HG03442 (cell line): Measurements from ENCODE around the gene MPND.

Source experiments
- ATAC-seq: cut with Tn5 transposase; IDR thresholded peaks from one replicate; pipeline ENCODE4 v1.9.1; 2021; ENCODE audit warnings: mild to moderate bottlenecking, moderate library complexity; ENCODE audit not compliant: unreplicated experiment

The MPND gene

GRCh38 chr19:4399812-4400134 lies 56.4 kb downstream of the MPND start:
- ATAC-seq: no peak

DNA sequence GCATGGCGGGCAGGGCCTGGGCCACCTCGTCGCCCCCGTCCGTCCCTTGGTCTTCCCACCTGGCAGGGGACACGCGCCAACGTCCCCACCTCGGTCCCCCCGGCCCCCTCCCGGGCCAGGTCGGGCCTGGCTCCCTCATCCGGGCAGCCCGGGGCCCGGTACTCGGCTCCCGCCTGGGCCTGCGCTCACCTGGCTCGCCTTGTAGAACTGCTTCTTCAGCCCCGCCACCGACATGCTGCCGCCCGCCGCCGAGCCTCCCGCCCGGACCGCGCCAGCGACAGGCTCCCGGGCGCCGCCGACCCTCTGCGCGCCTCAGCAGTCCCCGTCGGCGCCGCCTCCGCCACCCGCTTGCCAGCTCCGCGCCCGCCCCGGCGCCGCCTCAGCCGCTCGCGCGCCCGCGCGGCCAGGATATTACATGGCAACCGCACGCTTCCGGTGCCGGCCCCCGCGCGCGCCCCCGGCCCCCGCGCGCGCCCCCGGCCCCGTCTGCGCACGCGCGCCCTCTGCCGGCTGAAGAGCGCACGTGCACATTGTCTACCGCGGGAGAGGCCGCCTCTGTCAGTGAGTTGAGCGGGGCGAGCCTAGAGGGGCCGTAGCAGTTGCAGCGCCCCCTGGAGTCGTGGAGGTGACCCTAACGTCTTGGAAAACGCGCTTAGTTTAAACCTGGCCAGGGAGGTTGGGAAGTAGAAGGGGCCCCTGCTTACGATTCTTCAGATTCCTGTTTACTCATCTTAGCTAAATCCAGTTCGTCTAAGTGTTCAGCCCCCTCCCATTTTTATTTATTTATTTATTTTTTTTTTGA lies 57.0 kb downstream of the MPND start, which contains the start of gene SH3GL1:
Gene SH3GL1 (minus strand): TSS at position 413 of the 802 bp plus-strand sequence. CDS start 179 bp downstream, at position 234.
- peak; percentile 53 for ATAC-seq

- ATAC-seq: no peak
Measured at GRCh38 chr19:4401769-4402170, 58.4 kb downstream of the MPND start.

DNA sequence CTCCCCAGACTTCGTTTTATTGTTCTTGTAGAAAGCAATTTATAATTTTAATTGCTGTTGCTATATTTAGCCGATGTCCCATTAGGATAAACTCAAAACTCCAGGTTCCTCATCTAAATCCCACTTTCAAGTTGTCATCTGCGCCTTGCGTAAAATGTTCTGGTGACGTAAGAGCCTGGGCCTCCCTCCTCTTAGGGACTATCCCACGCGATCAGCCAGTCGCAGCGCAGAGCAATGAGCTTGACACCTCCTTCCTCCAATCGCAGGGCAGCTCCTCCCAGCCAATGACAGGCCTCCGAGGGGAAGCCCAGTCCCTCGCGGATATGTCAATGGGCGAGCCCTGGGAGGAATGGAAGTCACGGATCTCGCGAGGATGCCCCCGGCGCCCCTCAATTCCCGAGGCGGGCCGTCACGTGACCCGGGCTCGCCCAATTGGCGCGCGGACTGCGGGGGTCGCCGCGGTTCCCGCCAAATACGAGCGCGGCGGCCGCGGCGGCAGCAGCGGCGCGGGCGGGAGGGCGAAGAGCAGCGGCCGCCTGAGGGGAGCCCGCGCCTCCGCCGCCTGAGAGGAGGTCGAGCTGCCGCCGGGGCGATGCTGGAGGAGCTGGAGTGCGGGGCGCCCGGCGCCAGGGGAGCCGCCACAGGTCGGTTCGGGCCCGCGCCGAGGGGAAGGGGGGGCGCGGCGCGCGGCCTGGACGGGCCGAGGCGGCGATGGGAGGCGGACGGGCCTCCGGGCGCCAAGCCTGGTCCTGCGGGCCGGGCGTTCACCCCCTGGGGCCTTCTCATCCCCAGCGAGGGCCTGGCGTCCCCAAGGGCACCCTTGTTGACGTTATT lies 59.0 kb downstream of the MPND start, which contains the start of gene CHAF1A:
Gene CHAF1A (plus strand): TSS at position 470 of the 834 bp plus-strand sequence. CDS start 123 bp downstream, at position 593.
- ATAC-seq: peak; percentile 75

GRCh38 chr19:4403005-4403761 lies 59.8 kb downstream of the MPND start:
- ATAC-seq: no peak

GRCh38 chr19:4405977-4406376 lies 62.6 kb downstream of the MPND start:
- no peak for ATAC-seq

DNA sequence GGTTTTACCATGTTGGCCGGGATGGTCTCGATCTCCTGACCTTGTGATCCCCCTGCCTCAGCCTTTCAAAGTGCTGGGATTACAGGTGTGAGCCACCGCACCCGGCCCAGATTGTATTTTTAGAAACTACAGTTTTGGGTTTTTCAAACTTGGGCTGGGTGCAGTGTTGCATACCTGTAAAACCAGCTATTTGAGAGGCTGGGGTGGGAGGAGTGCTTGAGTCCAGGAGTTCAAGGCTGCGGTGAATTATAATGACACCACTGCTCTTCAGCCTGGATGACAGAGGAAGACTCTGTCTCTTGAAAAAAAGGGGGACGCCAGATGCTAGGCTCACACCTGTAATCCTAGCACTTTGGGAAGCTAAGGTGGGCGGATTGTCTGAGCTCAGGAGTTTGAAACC lies 63.3 kb downstream of the MPND start:
- ATAC-seq: no peak

GRCh38 chr19:4409123-4409933 lies 66.0 kb downstream of the MPND start:
- ATAC-seq: no peak
